Kidney (tissue), 14 donors: ENCODE data around the gene ANKMY1. TPM values are rescaled to one million over a fixed set of nuclear protein-coding genes. Genes with fewer than 3 reads are reported as not detected.

Experiments
- DNase-seq, 5 donors: peaks; one replicate each; pipeline ENCODE4 v3.0.0-alpha.2; 2013 to 2020
- FAIRE-seq: peaks from 2 replicates; lab custom pipeline; 2012; peaks lifted over from hg19 to GRCh38; lab: Jason Lieb, UNC
- H3K27ac ChIP-seq, 2 donors: one replicate each; pipeline ENCODE4 v1.7.0; 2013; ENCODE audit warnings: low read depth in 2 of 2, low read length in 2 of 2, inconsistent platforms in 1 of 2
- H3K27me3 ChIP-seq: one replicate; pipeline ENCODE4 v1.7.1; 2013; ENCODE audit warnings: low read length, inconsistent platforms; ENCODE audit not compliant: control insufficient read depth, insufficient read depth
- H3K36me3 ChIP-seq, 3 donors: one replicate each; pipeline versions ENCODE4 v1.7.0 to v1.7.1; 2013; ENCODE audit warnings: low read length in 3 of 3, control low read depth in 1 of 3, inconsistent platforms in 1 of 3; ENCODE audit not compliant: insufficient read depth in 3 of 3, control insufficient read depth in 2 of 3
- H3K4me1 ChIP-seq, 3 donors: one replicate each; pipeline versions ENCODE4 v1.7.0 to v1.7.1; 2013; ENCODE audit warnings: low read length in 3 of 3, inconsistent platforms in 1 of 3, low read depth in 1 of 3; ENCODE audit not compliant: control insufficient read depth in 2 of 3, insufficient read depth in 2 of 3
- H3K4me3 ChIP-seq, 3 donors: one replicate each; pipeline versions ENCODE4 v1.7.0 to v1.8.1; 2013; ENCODE audit warnings: low read length in 3 of 3, control low read depth in 1 of 3, inconsistent platforms in 1 of 3
- H3K9ac ChIP-seq, 3 donors: one replicate each; pipeline versions ENCODE4 v1.7.0 to v1.7.1; 2013; ENCODE audit warnings: low read length in 3 of 3, control low read depth in 1 of 3, inconsistent platforms in 1 of 3
- H3K9me3 ChIP-seq, 3 donors: one replicate each; pipeline versions ENCODE4 v1.7.0 to v1.7.1; 2013; ENCODE audit warnings: low read length in 3 of 3, control low read depth in 1 of 3, inconsistent platforms in 1 of 3; ENCODE audit not compliant: control insufficient read depth in 2 of 3, insufficient read depth in 1 of 3
- intact Hi-C: fragments of 100-400 bp; cut with DNase I; formaldehyde crosslinking; loops from one replicate; pipeline ENCODE4 v1.11.1; 2022
- polyA plus RNA-seq: library from polyadenylated mRNA; stranded (reverse); fragments of 350-450 nt; fragmentation: Illumina TruSeq; extraction: RNeasy Lipid Tissue Mini Kit (QIAGEN cat#74804); gene quantifications from one replicate; pipeline ENCODE4 v1.2.3, GENCODE V29; 2014; ENCODE audit warnings: low read depth, low replicate concordance; ENCODE audit not compliant: insufficient read depth
- total RNA-seq: library from RNA; stranded (reverse); fragmentation: NEBNext Ultra II Directional; extraction: Animal tissue kit (Norgen Biotek cat#: 25700); gene quantifications from one replicate; pipeline ENCODE4 v1.2.1, GENCODE V29; 2021
- TF ChIP-seq, protein P1 (sequence below): IDR thresholded peaks from 3 replicates; pipeline ENCODE4 v1.5.1; 2012; ENCODE audit warnings: mild to moderate bottlenecking, moderate library complexity, borderline replicate concordance; ENCODE audit not compliant: insufficient read depth; ENCODE audit errors: extremely low read depth
- donor health status: control.
- donor health status: control.
- donor health status: control.
- donor health status: control.
- donor health status: control.
- donor health status: DM: yes; HTN: yes; CAD: no.
- donor health status: Normal renal cell carcinoma (clear cell type).

The ANKMY1 gene
- total and polyA plus RNA-seq, 2 donors from 2014 or later, result 3.0 to 22.1 TPM

GRCh38 chr2:240442891-240443715 lies 114.7 kb downstream of the ANKMY1 start:
- intact Hi-C loops, result no loop called here
- Histone ChIP-seq H3K9ac (no peak overlapping the region), H3K9me3 (no peaks in the 10 kb centered on the region), H3K4me3 (no peak overlapping the region), H3K27me3 (no peaks in the 10 kb centered on the region), H3K4me1 (peaks cover 0 to under 1% (median 0%) of the 10 kb centered on the region in 3 donors), H3K27ac (no peak overlapping the region), H3K36me3 (no peaks in the 10 kb centered on the region)
- DNase-seq (peak in 1 of 5 donors; percentile 33), FAIRE-seq (no peak)
- TF ChIP-seq, protein P1, sequence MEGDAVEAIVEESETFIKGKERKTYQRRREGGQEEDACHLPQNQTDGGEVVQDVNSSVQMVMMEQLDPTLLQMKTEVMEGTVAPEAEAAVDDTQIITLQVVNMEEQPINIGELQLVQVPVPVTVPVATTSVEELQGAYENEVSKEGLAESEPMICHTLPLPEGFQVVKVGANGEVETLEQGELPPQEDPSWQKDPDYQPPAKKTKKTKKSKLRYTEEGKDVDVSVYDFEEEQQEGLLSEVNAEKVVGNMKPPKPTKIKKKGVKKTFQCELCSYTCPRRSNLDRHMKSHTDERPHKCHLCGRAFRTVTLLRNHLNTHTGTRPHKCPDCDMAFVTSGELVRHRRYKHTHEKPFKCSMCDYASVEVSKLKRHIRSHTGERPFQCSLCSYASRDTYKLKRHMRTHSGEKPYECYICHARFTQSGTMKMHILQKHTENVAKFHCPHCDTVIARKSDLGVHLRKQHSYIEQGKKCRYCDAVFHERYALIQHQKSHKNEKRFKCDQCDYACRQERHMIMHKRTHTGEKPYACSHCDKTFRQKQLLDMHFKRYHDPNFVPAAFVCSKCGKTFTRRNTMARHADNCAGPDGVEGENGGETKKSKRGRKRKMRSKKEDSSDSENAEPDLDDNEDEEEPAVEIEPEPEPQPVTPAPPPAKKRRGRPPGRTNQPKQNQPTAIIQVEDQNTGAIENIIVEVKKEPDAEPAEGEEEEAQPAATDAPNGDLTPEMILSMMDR, result no peak

DNA sequence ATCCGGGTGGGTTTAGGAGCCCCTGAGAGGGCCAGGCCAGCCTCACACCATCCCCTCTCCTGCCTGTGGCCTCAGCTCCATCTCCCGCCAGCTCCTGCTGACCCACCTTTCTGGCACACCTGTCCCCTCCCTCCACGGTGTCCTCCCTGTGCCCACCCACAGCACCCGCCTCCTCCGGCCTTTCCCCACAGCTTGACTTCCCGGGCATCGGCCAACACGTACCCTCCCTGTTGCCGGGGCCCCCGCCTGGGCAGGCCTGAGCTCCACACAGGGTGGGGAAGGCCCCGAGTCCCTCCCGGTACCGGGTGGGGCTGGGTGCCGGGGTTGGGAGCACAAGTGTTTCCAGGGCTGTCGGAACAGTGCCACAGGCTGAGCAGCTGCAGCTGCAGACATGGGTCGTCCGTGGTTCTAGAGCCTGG lies 115.8 kb downstream of the ANKMY1 start:
- H3K27ac ChIP-seq, result no peak overlapping the region
- TF ChIP-seq, protein P1, result no peak
- no peak overlapping the region for H3K9ac ChIP-seq
- H3K9me3 ChIP-seq, result no peaks in the 10 kb centered on the region
- H3K4me1 ChIP-seq, result peaks cover 0 to 9% (median 0%) of the 10 kb centered on the region in 3 donors
- FAIRE-seq (no peak), DNase-seq (peak in 2 of 5 donors; percentile 40 to 73)
- H3K4me3 ChIP-seq, result no peak overlapping the region
- no peaks in the 10 kb centered on the region for H3K36me3 ChIP-seq
- intact Hi-C loops, result no loop called here
- no peaks in the 10 kb centered on the region for H3K27me3 ChIP-seq

- Histone ChIP-seq H3K9ac (no peak overlapping the region), H3K4me3 (no peak overlapping the region)
These were observed 116.3 kb downstream of the ANKMY1 start for GRCh38 chr2:240441326-240441992.

More at GRCh38 chr2:240441326-240441992, 116.3 kb downstream of the ANKMY1 start:
- FAIRE-seq (no peak), DNase-seq (peak in 2 of 5 donors; percentile 50 to 70)
- Histone ChIP-seq H3K9me3 (no peaks in the 10 kb centered on the region), H3K27me3 (no peaks in the 10 kb centered on the region), H3K4me1 (peaks cover 0 to 9% (median 3%) of the 10 kb centered on the region in 3 donors), H3K36me3 (no peaks in the 10 kb centered on the region), H3K27ac (no peak overlapping the region)
- intact Hi-C loops, result no loop called here
- TF ChIP-seq, protein P1, result no peak
